Ishikawa (cell line): ENCODE measurements around the gene MAD1L1.

ENCODE experiments used
- CEBPB ChIP-seq: IDR thresholded peaks from 2 replicates; pipeline ENCODE4 v1.6.1; 2012
- CREB1 ChIP-seq: IDR thresholded peaks from 2 replicates; pipeline ENCODE4 v1.6.1; 2012; ENCODE audit warnings: low read depth
- EGR1 ChIP-seq: IDR thresholded peaks from 2 replicates; pipeline ENCODE4 v1.6.1; 2012
- EP300 ChIP-seq: IDR thresholded peaks from 2 replicates; pipeline ENCODE4 v1.6.1; 2012; ENCODE audit warnings: borderline replicate concordance
- FOXM1 ChIP-seq: IDR thresholded peaks from 2 replicates; pipeline ENCODE4 v1.6.1; 2012; ENCODE audit warnings: low read depth, borderline replicate concordance
- MAX ChIP-seq: IDR thresholded peaks from 2 replicates; pipeline ENCODE4 v1.6.1; 2012
- NFIC ChIP-seq: IDR thresholded peaks from 2 replicates; pipeline ENCODE4 v1.6.1; 2012
- RAD21 ChIP-seq: IDR thresholded peaks from 2 replicates; pipeline ENCODE4 v1.6.1; 2012; ENCODE audit warnings: low read depth
- REST ChIP-seq: IDR thresholded peaks from 2 replicates; pipeline ENCODE4 v1.6.1; 2012; ENCODE audit warnings: low read depth, mild to moderate bottlenecking
- TAF1 ChIP-seq: IDR thresholded peaks from 2 replicates; pipeline ENCODE4 v1.6.1; 2012; ENCODE audit warnings: low read depth, mild to moderate bottlenecking
- TCF12 ChIP-seq: IDR thresholded peaks from 2 replicates; pipeline ENCODE4 v1.6.1; 2012; ENCODE audit warnings: low read depth
- TEAD4 ChIP-seq: IDR thresholded peaks from 2 replicates; pipeline ENCODE4 v1.6.1; 2012
- USF1 ChIP-seq: IDR thresholded peaks from 2 replicates; pipeline ENCODE4 v1.6.1; 2012
- YY1 ChIP-seq: IDR thresholded peaks from 2 replicates; pipeline ENCODE4 v1.6.1; 2012; ENCODE audit warnings: low read depth
- ZBTB7A ChIP-seq: IDR thresholded peaks from 2 replicates; pipeline ENCODE4 v1.6.1; 2012; ENCODE audit warnings: low read depth

MAD1L1 gene

GRCh38 chr7:1864161-1864940 lies 368.4 kb downstream of the MAD1L1 start:
- no peak for TF ChIP-seq USF1
- TF ChIP-seq ZBTB7A, result no peak
- no peak for TF ChIP-seq CREB1
- no peak for TF ChIP-seq TCF12
- no peak for TF ChIP-seq YY1
- no peak for TF ChIP-seq FOXM1
- TF ChIP-seq CEBPB, result no peak
- TF ChIP-seq TEAD4, result no peak
- no peak for TF ChIP-seq RAD21

GRCh38 chr7:1863091-1863900 lies 369.4 kb downstream of the MAD1L1 start:
- TF ChIP-seq CEBPB (no peak), RAD21 (no peak), MAX (no peak), USF1 (no peak), EP300 (no peak), TAF1 (no peak), EGR1 (no peak), NFIC (no peak), TEAD4 (no peak), ZBTB7A (no peak), CREB1 (no peak), YY1 (no peak), REST (no peak), FOXM1 (no peak)

GRCh38 chr7:1862560-1862959 lies 370.2 kb downstream of the MAD1L1 start:
- TF ChIP-seq USF1 (no peak), TEAD4 (no peak), TAF1 (no peak), TCF12 (no peak), REST (no peak), EP300 (no peak), RAD21 (no peak), YY1 (no peak), EGR1 (no peak), MAX (no peak), ZBTB7A (no peak), CEBPB (no peak), FOXM1 (no peak), NFIC (no peak), CREB1 (no peak)

- no peak for TF ChIP-seq REST
- no peak for TF ChIP-seq CREB1
Observed at GRCh38 chr7:1861799-1862458, 370.8 kb downstream of the MAD1L1 start.
